ENCODE measurements around the gene CELSR1.
"Not testable (repeated sequence)": the region's sequence is repeated elsewhere in the genome, so short reads cannot be mapped to it uniquely, and the experiment has no call there.

CELSR1 gene

GRCh38 chr22:46338636-46339035, 198.8 kb downstream of the CELSR1 start:
- no peak for FAIRE-seq

GRCh38 chr22:46337870-46338269, 199.6 kb downstream of the CELSR1 start:
- no peak for FAIRE-seq

- no peak for FAIRE-seq
Observed at GRCh38 chr22:46336119-46337078, 201.0 kb downstream of the CELSR1 start.

GRCh38 chr22:46335201-46336118, 202.0 kb downstream of the CELSR1 start, which contains the start of gene TRMU:
Gene TRMU (plus strand): TSS chr22:46335714. CDS start chr22:46335765, 51 bp downstream.
- FAIRE-seq, result no peak

- no peak for FAIRE-seq
Observed at GRCh38 chr22:46331496-46331895, 205.9 kb downstream of the CELSR1 start.

- no peak for FAIRE-seq
Observed at GRCh38 chr22:46330426-46330825, 207.0 kb downstream of the CELSR1 start.

GRCh38 chr22:46329616-46330015, 207.8 kb downstream of the CELSR1 start:
- no peak for FAIRE-seq

- FAIRE-seq, result no peak
Observed at GRCh38 chr22:46328797-46329196, 208.6 kb downstream of the CELSR1 start.

GRCh38 chr22:46327691-46328465, 209.5 kb downstream of the CELSR1 start:
- FAIRE-seq, result no peak

GRCh38 chr22:46326066-46326680, 211.2 kb downstream of the CELSR1 start:
- no peak for FAIRE-seq

GRCh38 chr22:46323162-46323561, 214.3 kb downstream of the CELSR1 start:
- no peak for FAIRE-seq

GRCh38 chr22:46322711-46323110, 214.7 kb downstream of the CELSR1 start:
- no peak for FAIRE-seq

GRCh38 chr22:46320716-46321386, 216.6 kb downstream of the CELSR1 start:
- no peak for FAIRE-seq

GRCh38 chr22:46320166-46320710, 217.2 kb downstream of the CELSR1 start:
- FAIRE-seq, result no peak

GRCh38 chr22:46319319-46319718, 218.1 kb downstream of the CELSR1 start:
- FAIRE-seq, result no peak

- FAIRE-seq, result no peak
Observed at GRCh38 chr22:46318576-46318975, 218.8 kb downstream of the CELSR1 start.

- no peak for FAIRE-seq
Observed at GRCh38 chr22:46317646-46318045, 219.8 kb downstream of the CELSR1 start.

- FAIRE-seq, result no peak
Observed at GRCh38 chr22:46315976-46316375, 221.4 kb downstream of the CELSR1 start.

- not testable (repeated sequence) for FAIRE-seq
Observed at GRCh38 chr22:46312848-46313247, 224.6 kb downstream of the CELSR1 start.

GRCh38 chr22:46312056-46312455, 225.4 kb downstream of the CELSR1 start:
- FAIRE-seq, result no peak

All from islet of Langerhans (tissue), 1 donor.